ENCODE data around the gene NLGN1. TPM values are rescaled to one million over a fixed set of nuclear protein-coding genes. Genes with fewer than 3 reads are reported as not detected.

NLGN1 gene
- total RNA-seq, 1 donor from 2014 or later, result not detected

DNA sequence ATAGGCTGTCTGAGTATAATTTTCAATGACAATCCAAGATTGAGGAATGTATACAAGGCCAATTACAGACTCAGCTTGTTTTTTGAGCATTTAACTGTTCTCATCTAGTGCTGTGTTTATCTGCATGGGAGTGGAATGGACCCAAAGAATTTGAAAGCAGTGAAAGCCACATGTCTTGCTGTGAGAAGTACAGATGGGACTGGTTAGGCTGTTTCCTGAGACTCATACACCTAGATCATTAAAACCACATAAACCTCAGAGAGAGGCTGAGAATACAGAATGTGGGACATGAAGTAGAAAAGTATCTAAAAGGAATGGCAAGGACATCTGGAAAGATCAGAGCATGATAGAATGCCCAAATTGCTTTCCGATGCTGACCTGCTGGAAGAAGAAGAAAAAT, 224.6 kb downstream of the NLGN1 start:
- DNase-seq (no peak), ATAC-seq (ENCODE audit: low read depth) (no peak)
- CTCF ChIA-PET, result no interaction called here
- Mint-ChIP-seq H3K4me1 (no peaks in the 10 kb centered on the region), H3K36me3 (ENCODE audit: low read depth) (no peaks in the 10 kb centered on the region), H3K27ac (no peak overlapping the region), H3K4me3 (no peak overlapping the region), H3K9me3 (no peaks in the 10 kb centered on the region), H3K27me3 (no peaks in the 10 kb centered on the region)
- TF ChIP-seq, protein P1, sequence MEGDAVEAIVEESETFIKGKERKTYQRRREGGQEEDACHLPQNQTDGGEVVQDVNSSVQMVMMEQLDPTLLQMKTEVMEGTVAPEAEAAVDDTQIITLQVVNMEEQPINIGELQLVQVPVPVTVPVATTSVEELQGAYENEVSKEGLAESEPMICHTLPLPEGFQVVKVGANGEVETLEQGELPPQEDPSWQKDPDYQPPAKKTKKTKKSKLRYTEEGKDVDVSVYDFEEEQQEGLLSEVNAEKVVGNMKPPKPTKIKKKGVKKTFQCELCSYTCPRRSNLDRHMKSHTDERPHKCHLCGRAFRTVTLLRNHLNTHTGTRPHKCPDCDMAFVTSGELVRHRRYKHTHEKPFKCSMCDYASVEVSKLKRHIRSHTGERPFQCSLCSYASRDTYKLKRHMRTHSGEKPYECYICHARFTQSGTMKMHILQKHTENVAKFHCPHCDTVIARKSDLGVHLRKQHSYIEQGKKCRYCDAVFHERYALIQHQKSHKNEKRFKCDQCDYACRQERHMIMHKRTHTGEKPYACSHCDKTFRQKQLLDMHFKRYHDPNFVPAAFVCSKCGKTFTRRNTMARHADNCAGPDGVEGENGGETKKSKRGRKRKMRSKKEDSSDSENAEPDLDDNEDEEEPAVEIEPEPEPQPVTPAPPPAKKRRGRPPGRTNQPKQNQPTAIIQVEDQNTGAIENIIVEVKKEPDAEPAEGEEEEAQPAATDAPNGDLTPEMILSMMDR (IDR thresholded peaks at IDR 0.05), result no peak
- intact Hi-C loops (cut with micrococcal nuclease), result no loop called here
- POLR2A ChIA-PET, result no interaction called here

DNA sequence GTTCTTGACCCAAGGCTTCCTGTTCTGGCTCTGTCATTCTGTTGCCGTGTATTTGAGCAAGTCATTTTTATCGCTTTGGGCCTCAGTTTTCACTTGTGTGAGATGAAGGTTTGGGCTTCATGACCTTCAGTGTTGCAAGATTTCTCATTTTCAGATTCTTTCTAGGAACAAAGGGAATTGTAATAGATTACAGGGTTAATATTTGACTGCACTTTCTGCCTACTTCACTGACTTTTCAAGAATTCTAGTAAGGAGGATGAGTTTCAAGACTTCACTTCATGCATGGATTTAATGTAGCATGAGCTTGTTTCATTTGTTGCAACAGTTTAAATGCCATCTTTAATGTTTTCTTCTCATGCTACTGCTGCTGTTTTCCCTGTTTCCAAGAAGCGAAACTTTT, 226.5 kb downstream of the NLGN1 start:
- no peak for ATAC-seq (ENCODE audit: low read depth)
- POLR2A ChIA-PET, result no interaction called here
- H3K36me3 Mint-ChIP-seq (ENCODE audit: low read depth), result no peaks in the 10 kb centered on the region

DNA sequence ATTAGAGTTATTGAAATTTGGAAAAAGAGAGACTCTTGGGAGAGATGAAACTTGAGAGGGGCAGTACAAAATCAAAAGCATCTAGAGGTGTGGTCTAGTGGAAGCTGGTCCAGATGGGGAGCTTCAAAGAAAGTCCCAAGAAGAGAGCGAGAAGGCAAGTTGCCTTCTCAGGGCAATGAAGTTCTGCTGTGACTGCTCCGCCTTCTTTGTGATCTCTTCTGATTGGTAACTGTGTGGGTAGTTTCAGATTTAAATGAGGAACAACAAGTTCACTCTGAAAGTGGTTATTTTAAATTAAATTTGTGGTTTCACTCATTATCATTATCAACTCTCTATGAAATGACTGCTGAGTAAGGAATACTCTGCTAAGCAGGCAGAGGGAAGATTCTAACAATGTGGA, 233.3 kb downstream of the NLGN1 start:
- DNase-seq, result no peak
- TF ChIP-seq, protein P1 (IDR thresholded peaks at IDR 0.05), result no peak
- ATAC-seq (ENCODE audit: low read depth), result no peak
- H3K4me3 Mint-ChIP-seq, result no peak overlapping the region
- H3K4me1 Mint-ChIP-seq, result no peaks in the 10 kb centered on the region
- CTCF ChIA-PET, result no interaction called here
- no peaks in the 10 kb centered on the region for H3K36me3 Mint-ChIP-seq (ENCODE audit: low read depth)
- H3K27ac Mint-ChIP-seq, result no peak overlapping the region
- POLR2A ChIA-PET, result no interaction called here
- H3K27me3 Mint-ChIP-seq, result no peaks in the 10 kb centered on the region
- H3K9me3 Mint-ChIP-seq, result peaks cover 6% of the 10 kb centered on the region
- intact Hi-C loops (cut with micrococcal nuclease), result no loop called here

More for the DNA sequence above, 226.5 kb downstream of the NLGN1 start:
- no peak for DNase-seq
- TF ChIP-seq, protein P1 (IDR thresholded peaks at IDR 0.05), result no peak
- H3K27me3 Mint-ChIP-seq, result no peaks in the 10 kb centered on the region
- H3K9me3 Mint-ChIP-seq, result no peaks in the 10 kb centered on the region
- no peaks in the 10 kb centered on the region for H3K4me1 Mint-ChIP-seq
- intact Hi-C loops (cut with micrococcal nuclease), result no loop called here
- CTCF ChIA-PET, result no interaction called here
- no peak overlapping the region for H3K4me3 Mint-ChIP-seq
- no peak overlapping the region for H3K27ac Mint-ChIP-seq

DNA sequence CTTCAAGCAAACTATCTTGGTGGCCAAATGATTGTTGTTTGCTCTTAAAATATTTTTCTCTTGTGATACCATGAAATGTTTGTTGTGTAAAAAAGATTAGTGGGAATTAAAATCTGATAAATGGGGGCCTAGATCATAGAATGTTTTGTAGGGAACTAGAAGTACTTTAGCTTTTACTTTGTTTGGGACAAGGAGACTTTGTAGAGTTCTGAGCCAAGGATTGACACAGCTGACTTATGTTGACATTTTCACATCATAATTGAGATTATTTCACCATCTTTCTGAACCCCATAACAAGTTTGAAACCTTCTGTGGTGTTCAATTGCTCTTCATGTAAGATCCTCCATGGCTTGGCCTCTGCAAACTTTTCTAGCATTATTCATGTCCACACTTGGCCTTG, 235.4 kb downstream of the NLGN1 start:
- intact Hi-C loops (cut with micrococcal nuclease), result no loop called here
- H3K4me1 Mint-ChIP-seq, result no peaks in the 10 kb centered on the region
- ATAC-seq (ENCODE audit: low read depth) (no peak), DNase-seq (no peak)
- H3K36me3 Mint-ChIP-seq (ENCODE audit: low read depth), result no peaks in the 10 kb centered on the region
- H3K9me3 Mint-ChIP-seq, result peaks cover 10% of the 10 kb centered on the region
- no peak overlapping the region for H3K27ac Mint-ChIP-seq
- ChIA-PET POLR2A (no interaction called here), CTCF (no interaction called here)
- TF ChIP-seq, protein P1 (IDR thresholded peaks at IDR 0.05), result no peak
- no peaks in the 10 kb centered on the region for H3K27me3 Mint-ChIP-seq
- no peak overlapping the region for H3K4me3 Mint-ChIP-seq

GRCh38 chr3:173635826-173636225, 238.3 kb downstream of the NLGN1 start:
- Mint-ChIP-seq H3K4me3 (no peak overlapping the region), H3K27ac (no peak overlapping the region), H3K36me3 (ENCODE audit: low read depth) (no peaks in the 10 kb centered on the region), H3K4me1 (no peaks in the 10 kb centered on the region), H3K9me3 (peaks cover 9% of the 10 kb centered on the region), H3K27me3 (no peaks in the 10 kb centered on the region)
- TF ChIP-seq, protein P1 (IDR thresholded peaks at IDR 0.05), result no peak
- intact Hi-C loops (cut with micrococcal nuclease), result no loop called here
- ATAC-seq (ENCODE audit: low read depth) (no peak), DNase-seq (no peak)
- ChIA-PET CTCF (no interaction called here), POLR2A (no interaction called here)

All from activated B cell treated with CpG ODN at 0.5 μM for 24 hours (primary cell).